ENCODE measurements around the gene PNPLA7. TPM values are rescaled to one million over a fixed set of nuclear protein-coding genes. Genes with fewer than 3 reads are reported as not detected.

PNPLA7 gene
- total RNA-seq, 1 experiment from 2014 or later, result 0.77 TPM

DNA sequence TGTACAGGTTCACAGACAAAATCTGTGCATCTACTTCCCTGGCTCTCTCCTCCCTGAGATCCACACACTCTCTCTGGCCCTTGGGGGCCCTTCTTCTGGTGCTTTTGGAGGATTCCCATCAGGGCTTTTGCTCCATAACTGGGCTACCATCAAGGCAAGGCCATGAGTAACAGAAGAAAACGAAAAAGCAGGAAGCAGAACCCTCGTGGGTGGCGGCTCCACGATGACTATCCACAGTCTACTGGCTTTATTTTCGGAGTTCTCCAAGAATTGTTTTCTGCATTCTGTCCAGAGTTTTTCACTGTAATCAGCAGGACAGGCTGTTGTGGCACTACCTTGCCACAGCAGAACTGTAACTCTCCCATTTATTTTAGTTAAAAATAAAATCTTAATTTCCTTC, 19.9 kb downstream of the PNPLA7 start:
- Histone ChIP-seq H3K27me3 (ENCODE audit: low read length) (no peaks in the 10 kb centered on the region), H3K27ac (ENCODE audit: low read length) (no peak overlapping the region), H4K20me1 (ENCODE audit: low read length) (no peaks in the 10 kb centered on the region), H3K4me3 (ENCODE audit: low read length) (no peak overlapping the region), H3K9ac (ENCODE audit: low read length) (no peak overlapping the region), H3K9me3 (ENCODE audit: low read length) (no peaks in the 10 kb centered on the region), H3K79me2 (ENCODE audit: low read length) (no peaks in the 10 kb centered on the region), H3F3A (ENCODE audit: low read length, unreplicated experiment) (no peaks in the 10 kb centered on the region), H2AFZ (ENCODE audit: low read length) (no peak overlapping the region), H3K36me3 (ENCODE audit: low read depth, low read length) (no peaks in the 10 kb centered on the region), H3K4me1 (ENCODE audit: insufficient read depth, low read length) (peaks cover 7% of the 10 kb centered on the region), H3K4me2 (ENCODE audit: low read length) (no peak overlapping the region), H3K9me2 (replicated peaks; ENCODE audit: low read length) (no peaks in the 10 kb centered on the region)
- ATAC-seq, result no peak
- TF ChIP-seq EZH2phosphoT487 (IDR thresholded peaks at IDR 0.05; ENCODE audit: borderline replicate concordance, low read length) (no peak), EZH2 (IDR thresholded peaks at IDR 0.05; ENCODE audit: low read length, unreplicated experiment) (no peak)
- TF ChIP-seq, protein P1, sequence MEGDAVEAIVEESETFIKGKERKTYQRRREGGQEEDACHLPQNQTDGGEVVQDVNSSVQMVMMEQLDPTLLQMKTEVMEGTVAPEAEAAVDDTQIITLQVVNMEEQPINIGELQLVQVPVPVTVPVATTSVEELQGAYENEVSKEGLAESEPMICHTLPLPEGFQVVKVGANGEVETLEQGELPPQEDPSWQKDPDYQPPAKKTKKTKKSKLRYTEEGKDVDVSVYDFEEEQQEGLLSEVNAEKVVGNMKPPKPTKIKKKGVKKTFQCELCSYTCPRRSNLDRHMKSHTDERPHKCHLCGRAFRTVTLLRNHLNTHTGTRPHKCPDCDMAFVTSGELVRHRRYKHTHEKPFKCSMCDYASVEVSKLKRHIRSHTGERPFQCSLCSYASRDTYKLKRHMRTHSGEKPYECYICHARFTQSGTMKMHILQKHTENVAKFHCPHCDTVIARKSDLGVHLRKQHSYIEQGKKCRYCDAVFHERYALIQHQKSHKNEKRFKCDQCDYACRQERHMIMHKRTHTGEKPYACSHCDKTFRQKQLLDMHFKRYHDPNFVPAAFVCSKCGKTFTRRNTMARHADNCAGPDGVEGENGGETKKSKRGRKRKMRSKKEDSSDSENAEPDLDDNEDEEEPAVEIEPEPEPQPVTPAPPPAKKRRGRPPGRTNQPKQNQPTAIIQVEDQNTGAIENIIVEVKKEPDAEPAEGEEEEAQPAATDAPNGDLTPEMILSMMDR (conservative IDR thresholded peaks at IDR 0.05; ENCODE audit: low read depth, low read length), result no peak
- intact Hi-C loops (cut with micrococcal nuclease), result no loop called here
- BruUV-seq (replicated peaks), result no TSS peak
- DNase-seq, result no peak
- CTCF ChIA-PET, result no interaction called here
- POLR2A ChIA-PET (ENCODE audit: unreplicated experiment), result no interaction called here

- intact Hi-C loops (cut with micrococcal nuclease), result no loop called here
- no peaks in the 10 kb centered on the region for H3K27me3 ChIP-seq (ENCODE audit: low read length)
- H3K4me2 ChIP-seq (ENCODE audit: low read length), result no peak overlapping the region
- CTCF ChIA-PET, result interaction anchor here (0.6 kb wide), 1 partner anchor 397 kb away, joined by 3 read pairs; no protein-coding TSS in a partner anchor
- H3K9ac ChIP-seq (ENCODE audit: low read length), result no peak overlapping the region
- ATAC-seq (no peak), DNase-seq (no peak)
- POLR2A ChIA-PET (ENCODE audit: unreplicated experiment), result no interaction called here
- no TSS peak for BruUV-seq (replicated peaks)
- no peak overlapping the region for H2AFZ ChIP-seq (ENCODE audit: low read length)
- H3K27ac ChIP-seq (ENCODE audit: low read length), result no peak overlapping the region
- no peaks in the 10 kb centered on the region for H3K9me2 ChIP-seq (replicated peaks; ENCODE audit: low read length)
- H3K79me2 ChIP-seq (ENCODE audit: low read length), result no peaks in the 10 kb centered on the region
- H3K9me3 ChIP-seq (ENCODE audit: low read length), result no peaks in the 10 kb centered on the region
- no peaks in the 10 kb centered on the region for H3F3A ChIP-seq (ENCODE audit: low read length, unreplicated experiment)
- H3K36me3 ChIP-seq (ENCODE audit: low read depth, low read length), result no peaks in the 10 kb centered on the region
- H4K20me1 ChIP-seq (ENCODE audit: low read length), result no peaks in the 10 kb centered on the region
- H3K4me3 ChIP-seq (ENCODE audit: low read length), result no peak overlapping the region
- no peaks in the 10 kb centered on the region for H3K4me1 ChIP-seq (ENCODE audit: insufficient read depth, low read length)
- no peak for TF ChIP-seq EZH2phosphoT487 (IDR thresholded peaks at IDR 0.05; ENCODE audit: borderline replicate concordance, low read length)
- TF ChIP-seq EZH2 (IDR thresholded peaks at IDR 0.05; ENCODE audit: low read length, unreplicated experiment), result no peak
- TF ChIP-seq, protein P1 (conservative IDR thresholded peaks at IDR 0.05; ENCODE audit: low read depth, low read length), result no peak
Measured at GRCh38 chr9:137524981-137525317, 25.3 kb downstream of the PNPLA7 start.

DNA sequence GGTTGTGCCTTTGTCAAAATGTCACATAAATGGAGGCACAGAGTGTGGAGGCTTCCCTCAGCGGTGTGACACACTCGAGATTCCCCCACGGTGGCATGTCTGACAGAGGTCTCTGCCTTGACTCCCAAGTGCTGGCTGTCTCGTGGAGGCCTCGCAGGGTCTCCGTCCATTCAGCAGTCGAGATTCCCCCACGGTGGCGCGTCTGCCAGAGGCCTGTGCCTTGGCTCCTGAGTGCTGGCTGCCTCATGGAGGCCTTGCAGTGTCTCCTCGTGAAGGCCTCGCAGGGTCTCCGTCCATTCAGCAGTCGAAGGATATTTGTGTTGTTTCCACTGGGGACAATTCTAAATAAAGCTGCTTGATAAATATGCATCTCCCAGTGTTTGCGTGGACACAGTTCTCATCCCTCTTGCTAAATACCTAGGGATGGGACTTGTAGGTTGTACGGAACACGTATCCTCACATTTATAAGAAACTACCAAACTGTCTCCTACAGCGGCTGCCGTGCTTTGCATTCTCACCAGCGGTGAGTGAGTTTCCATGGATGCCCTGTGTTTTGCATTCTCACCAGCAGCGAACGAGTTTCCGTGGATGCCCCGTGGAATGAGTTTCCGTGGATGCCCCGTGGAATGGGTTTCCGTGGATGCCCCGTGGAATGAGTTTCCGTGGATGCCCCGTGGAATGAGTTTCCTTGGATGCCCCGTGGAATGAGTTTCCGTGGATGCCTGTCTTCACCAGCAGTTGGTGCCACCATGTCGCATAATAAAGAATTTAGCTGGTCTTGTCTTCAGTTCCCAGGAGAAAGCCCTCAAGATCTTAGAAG, 25.8 kb downstream of the PNPLA7 start:
- Histone ChIP-seq H4K20me1 (ENCODE audit: low read length) (no peaks in the 10 kb centered on the region), H2AFZ (ENCODE audit: low read length) (no peak overlapping the region), H3K4me1 (ENCODE audit: insufficient read depth, low read length) (no peaks in the 10 kb centered on the region), H3K27ac (ENCODE audit: low read length) (no peak overlapping the region), H3K4me3 (ENCODE audit: low read length) (no peak overlapping the region), H3K79me2 (ENCODE audit: low read length) (no peaks in the 10 kb centered on the region), H3K27me3 (ENCODE audit: low read length) (no peaks in the 10 kb centered on the region), H3K9me3 (ENCODE audit: low read length) (no peaks in the 10 kb centered on the region), H3K36me3 (ENCODE audit: low read depth, low read length) (no peaks in the 10 kb centered on the region), H3K9me2 (replicated peaks; ENCODE audit: low read length) (no peaks in the 10 kb centered on the region), H3K9ac (ENCODE audit: low read length) (no peak overlapping the region), H3K4me2 (ENCODE audit: low read length) (no peak overlapping the region), H3F3A (ENCODE audit: low read length, unreplicated experiment) (no peaks in the 10 kb centered on the region)
- ChIA-PET POLR2A (ENCODE audit: unreplicated experiment) (no interaction called here), CTCF (interaction anchor here (0.6 kb wide), 1 partner anchor 397 kb away, joined by 3 read pairs; no protein-coding TSS in a partner anchor)
- TF ChIP-seq EZH2phosphoT487 (IDR thresholded peaks at IDR 0.05; ENCODE audit: borderline replicate concordance, low read length), result no peak
- TF ChIP-seq EZH2 (IDR thresholded peaks at IDR 0.05; ENCODE audit: low read length, unreplicated experiment), result no peak
- TF ChIP-seq, protein P1 (conservative IDR thresholded peaks at IDR 0.05; ENCODE audit: low read depth, low read length), result no peak
- intact Hi-C loops (cut with micrococcal nuclease), result no loop called here
- BruUV-seq (replicated peaks), result no TSS peak
- ATAC-seq, result no peak
- DNase-seq, result no peak
